Fibroblast of peridontal ligament (primary cell): Measurements from ENCODE around the gene CPTP.
"Not testable (repeated sequence)": the region's sequence is repeated elsewhere in the genome, so short reads cannot be mapped to it uniquely, and the experiment has no call there.

ENCODE experiments used
- DNase-seq: peaks from one replicate; pipeline ENCODE4 v3.0.0-alpha.2; 2010; ENCODE audit errors: extremely low read depth

Gene CPTP

GRCh38 chr1:1365875-1366698, 41.5 kb downstream of the CPTP start:
- no peak for DNase-seq

- no peak for DNase-seq
Observed at GRCh38 chr1:1366699-1367066, 42.1 kb downstream of the CPTP start.

GRCh38 chr1:1367315-1367714, 42.7 kb downstream of the CPTP start:
- no peak for DNase-seq

GRCh38 chr1:1370094-1370493, 45.5 kb downstream of the CPTP start:
- not testable (repeated sequence) for DNase-seq

DNA sequence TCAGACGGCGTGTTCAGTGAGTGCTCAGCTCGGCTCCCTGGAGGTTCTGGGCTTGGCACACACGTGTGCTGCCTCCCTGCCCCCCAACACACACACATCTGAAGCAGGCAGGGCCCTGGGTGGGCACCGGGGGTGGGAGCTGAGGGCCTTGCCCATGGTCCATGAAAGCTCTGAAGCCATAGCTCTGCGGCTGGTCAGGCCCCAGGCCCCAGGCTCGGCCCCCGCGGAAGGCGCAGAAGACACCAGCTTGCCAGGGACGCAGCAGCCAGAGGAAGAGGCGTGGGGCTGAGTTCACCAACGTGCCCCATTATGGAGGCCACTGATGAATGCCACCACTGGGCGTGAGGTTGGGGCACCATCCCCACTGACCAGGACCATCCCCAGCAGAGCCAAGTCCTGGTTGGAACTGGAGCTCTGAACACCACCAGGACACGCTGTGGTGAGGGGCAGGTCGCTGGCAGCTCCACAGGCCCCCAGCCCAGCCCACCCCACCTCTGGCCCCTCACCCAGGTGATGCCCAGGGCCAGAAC, 46.2 kb downstream of the CPTP start:
- DNase-seq = no peak

DNA sequence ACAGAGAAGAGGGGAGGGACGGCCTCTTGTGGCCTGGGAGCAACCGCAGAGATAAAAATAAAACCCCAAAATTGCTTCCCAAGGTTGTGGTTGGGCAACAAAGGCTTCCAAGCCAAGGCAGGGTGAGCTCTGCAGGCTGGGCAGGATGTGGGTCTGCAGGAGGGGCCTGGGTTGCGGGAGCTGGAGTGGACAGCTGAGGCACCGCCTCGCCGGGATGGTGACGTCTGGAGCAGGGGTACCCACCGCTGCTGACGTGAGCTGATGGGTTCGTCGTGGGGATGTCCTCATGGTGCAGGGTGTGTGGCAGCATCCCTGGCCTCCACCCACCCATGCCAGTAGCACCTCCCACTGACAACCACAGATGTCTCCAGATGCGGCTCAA, 46.8 kb downstream of the CPTP start:
- peak; percentile 86 for DNase-seq

DNA sequence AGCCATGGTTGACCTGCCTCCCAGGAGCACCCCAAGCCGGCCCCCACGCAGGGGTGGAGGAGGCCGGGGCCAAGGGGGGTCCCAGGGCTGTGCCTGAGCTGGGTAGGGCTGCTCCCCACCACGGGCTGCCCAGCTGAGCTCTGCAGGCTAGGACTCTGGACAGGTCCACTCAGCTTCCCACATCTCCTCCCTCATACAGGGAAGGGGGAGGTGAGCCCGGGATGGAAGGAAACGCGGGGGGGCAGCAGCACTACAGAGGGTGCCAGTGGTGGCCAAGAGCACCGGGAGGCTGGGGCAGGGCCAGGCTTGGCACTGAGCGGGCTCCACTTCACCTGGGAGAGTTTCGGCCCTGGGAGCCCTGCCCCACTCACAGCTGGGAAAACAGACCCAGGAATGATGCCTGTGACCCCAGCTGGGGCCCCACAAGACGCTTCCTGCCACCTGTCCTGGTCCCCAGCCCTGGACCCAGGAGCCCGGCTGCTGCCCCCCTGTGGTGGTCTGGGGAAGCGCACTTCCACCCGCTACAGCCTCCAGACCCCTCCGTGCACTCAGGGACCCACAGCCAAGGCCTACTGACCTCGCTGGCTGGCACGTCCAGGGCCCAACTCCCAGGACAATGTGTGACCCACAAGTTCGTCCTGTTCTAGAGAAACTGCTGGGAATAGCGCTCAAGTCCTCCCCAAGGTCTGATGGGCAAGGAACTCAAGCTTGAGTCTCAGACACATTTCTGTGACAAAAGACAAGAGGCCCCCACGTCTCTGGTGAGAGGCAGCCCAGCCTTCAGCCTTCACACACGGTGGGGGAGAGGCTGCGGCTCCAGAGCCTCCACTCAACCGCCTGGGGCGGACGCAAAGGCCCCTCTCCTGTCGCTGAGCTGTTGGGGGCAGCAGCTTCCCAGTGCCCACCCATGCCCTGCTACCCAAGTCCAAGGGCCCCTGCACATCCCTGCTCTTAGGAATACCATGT, 47.4 kb downstream of the CPTP start:
- peak; percentile 51 for DNase-seq

- DNase-seq = no peak
Observed at GRCh38 chr1:1373051-1373814, 48.6 kb downstream of the CPTP start.

DNA sequence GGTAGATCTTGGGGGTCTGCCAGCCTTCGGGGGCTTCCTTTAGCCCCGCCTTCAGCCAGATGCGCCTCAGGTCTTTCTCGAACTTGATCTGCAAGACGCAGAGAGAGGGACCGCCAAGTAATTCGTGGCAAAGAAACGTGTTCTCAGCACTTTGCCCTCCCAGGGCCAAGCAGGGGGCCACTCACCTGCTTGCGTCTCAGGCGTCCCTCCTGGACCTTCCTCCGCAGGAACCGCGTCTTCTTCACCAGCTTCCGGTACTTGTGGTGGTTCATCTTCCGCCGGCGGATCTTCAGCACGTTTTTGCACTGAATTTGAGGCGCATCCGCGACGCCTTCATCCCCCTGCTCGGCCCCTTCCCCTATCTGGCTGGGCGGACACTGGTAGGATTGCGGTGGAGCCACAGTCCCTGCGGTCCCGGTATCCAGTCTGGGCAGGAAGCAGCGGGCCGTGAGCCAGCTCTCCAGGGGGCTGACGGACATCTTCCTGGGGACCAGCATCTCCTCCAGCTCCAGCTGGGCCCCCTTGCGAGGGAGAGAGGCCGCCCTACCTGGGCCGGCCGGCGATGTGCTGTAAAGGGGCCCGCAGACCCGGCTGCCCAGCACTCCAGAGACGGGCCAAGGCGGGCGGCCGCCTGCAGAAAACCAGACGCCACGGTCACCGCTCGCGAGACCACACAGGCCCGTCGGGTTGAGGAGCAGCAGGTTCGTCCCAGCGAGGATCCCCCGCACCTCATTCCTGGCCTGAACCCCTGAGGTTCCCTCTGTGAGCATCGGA, 49.4 kb downstream of the CPTP start:
- no peak for DNase-seq

DNA sequence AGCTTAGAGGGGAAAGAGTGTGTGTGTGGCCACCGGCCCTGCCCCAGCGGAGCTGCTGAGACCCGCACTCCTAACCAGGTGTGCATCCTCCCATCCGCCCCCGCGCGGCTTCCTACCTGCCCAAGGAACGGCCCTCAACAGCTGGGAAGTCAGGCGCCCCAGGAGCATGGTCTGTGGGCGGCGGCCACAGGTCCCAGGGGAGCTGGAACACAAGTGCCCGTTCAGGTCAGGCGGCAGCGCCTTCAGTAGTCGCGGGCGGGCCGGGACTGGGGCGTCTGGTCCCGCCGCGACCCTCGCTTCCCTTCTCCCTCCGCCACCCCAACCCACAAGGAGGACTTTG, 50.0 kb downstream of the CPTP start:
- DNase-seq = no peak

DNA sequence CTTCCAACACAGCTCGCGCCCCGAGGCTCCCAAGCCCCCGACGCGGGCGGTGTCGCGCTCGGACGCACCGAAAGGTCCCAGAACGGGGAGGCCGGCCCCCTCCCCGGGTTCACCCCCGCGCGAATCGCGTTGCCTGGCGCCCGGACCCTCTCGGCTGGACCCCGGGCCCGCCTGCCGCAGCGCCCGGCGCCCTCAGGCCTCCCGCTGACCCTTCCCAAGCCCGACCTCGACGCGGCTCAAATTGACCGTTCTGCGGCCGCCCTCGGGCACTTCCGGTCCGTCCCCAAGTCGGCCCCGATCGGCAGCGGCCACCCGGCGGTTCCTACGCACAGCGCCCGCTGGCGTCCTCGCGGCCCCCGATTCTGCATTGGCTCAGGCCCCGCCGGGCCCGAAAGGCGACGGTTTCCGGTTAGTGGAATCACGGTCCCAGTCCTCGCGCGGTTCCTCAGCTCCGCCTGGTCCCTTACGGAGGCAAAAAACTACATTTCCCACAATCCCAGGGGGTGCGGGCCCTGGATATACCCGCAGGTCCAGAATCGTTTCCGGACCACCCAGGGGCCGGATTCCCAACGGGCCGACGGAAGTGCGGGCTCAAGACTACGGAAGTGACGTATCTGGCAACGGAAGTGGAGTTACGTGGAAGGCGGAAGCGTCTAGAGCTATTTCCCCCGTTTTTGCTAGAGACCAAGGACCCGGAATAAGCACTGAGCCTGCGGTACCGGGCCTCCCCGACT, 50.5 kb downstream of the CPTP start, which contains the start of gene AURKAIP1:
Gene AURKAIP1 (minus strand): TSS at position 279 of the 734 bp plus-strand sequence. CDS start 451 bp downstream, outside the sequence.
- DNase-seq = peak; percentile 100

DNA sequence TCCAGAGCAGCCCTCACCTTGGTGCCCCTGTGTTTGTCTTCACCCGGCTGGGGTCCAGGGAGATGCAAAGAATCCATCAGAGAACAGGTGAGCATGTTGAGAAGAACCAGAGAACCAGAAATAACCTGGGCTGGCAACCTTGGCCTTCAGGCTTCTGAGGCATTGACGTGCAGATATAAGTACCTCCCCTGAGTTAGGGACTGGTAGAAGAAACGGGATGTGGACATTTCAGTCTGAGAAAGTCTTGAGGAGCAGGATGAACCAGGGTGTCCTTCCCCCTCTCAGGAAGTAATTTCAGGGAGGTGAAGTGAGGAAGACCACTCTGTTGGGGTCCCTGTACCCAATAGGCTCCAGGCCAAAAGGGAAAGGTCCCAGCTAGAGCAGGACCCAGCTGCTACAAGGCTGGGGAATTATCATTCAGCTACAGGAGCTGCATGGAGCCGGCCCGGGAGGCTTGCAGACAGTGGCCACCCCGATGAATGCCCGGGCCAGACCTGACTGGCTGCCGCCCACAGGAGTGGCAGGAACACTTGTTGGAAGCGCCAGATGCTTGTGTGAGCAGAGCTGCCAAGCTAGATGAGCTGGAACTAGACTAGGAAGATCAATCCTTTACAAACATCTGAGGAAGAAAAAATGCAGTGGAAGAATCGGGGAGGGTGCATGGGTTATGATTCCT, 52.1 kb downstream of the CPTP start:
- no peak for DNase-seq

GRCh38 chr1:1377540-1378205, 53.1 kb downstream of the CPTP start:
- no peak for DNase-seq
